Stomach smooth muscle (tissue), 2 donors: Measurements from ENCODE around the gene CAPN12.
A peak's percentile ranks its signal among the peaks of the same experiment; 100 is the strongest.

Experiments
- H3K27ac ChIP-seq: one replicate; pipeline ENCODE4 v1.7.0; 2013; ENCODE audit warnings: mild to moderate bottlenecking, low read length, inconsistent platforms
- H3K27me3 ChIP-seq, 2 donors: one replicate each; pipeline ENCODE4 v1.7.0; 2013; ENCODE audit warnings: low read length in 2 of 2; ENCODE audit not compliant: insufficient read depth in 2 of 2, control insufficient read depth in 1 of 2
- H3K36me3 ChIP-seq, 2 donors: one replicate each; pipeline ENCODE4 v1.7.0; 2013; ENCODE audit warnings: low read length in 2 of 2; ENCODE audit not compliant: control insufficient read depth in 2 of 2, insufficient read depth in 2 of 2
- H3K4me1 ChIP-seq: one replicate; pipeline ENCODE4 v1.7.0; 2013; ENCODE audit warnings: low read length; ENCODE audit not compliant: control insufficient read depth, insufficient read depth
- H3K4me3 ChIP-seq, 2 donors: one replicate each; pipeline ENCODE4 v1.7.0; 2013; ENCODE audit warnings: low read length in 2 of 2
- H3K9ac ChIP-seq, 2 donors: one replicate each; pipeline ENCODE4 v1.7.0; 2013; ENCODE audit warnings: low read length in 2 of 2, mild to moderate bottlenecking in 1 of 2
- H3K9me3 ChIP-seq, 2 donors: one replicate each; pipeline ENCODE4 v1.7.0; 2013; ENCODE audit warnings: low read length in 2 of 2; ENCODE audit not compliant: control insufficient read depth in 2 of 2
- donor health status: healthy.
- donor health status: Pancreatic carcinoma.

Gene CAPN12

DNA sequence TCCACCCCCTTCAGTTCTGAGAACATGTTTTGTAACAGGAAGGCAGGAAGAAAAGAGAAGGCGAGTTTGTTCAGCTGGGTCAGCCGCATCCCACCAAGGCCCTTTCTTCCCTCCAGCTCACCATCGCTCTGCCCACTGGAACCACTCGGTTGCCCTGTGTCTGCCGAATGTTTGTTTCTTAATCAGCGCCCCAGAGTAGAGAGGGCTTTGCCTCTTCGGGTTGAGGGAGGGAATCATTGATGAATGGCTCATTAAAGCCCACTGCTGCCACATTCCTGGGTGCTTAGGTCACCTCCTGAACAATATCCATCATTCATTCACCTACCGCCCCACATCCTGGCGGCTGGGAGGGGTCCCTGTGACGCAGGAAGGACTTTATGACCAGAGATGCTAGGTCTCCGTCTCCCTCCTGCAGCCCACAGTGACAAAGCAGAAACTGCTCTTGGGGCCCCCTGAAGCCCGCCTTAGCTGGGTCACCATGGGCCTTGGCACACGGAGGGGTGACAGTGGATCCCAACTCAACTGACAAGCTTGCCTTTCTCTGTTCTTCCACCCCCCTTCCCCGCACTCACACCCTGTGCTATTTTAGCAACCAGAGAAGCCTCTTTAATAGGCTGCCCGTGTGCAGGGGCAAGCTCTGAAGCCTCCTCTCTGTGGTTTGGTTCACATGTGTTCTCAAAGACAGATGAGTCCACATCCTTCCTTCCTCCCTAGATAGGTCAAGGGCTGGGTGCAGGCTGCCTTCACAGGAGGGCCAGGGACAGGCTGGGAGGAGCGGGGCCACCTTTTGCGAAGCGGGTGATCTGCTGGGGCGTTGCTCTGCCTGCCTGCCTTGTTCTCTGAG is 50.7 kb downstream of the CAPN12 start:
- peaks cover 81% of the 10 kb centered on the region for H3K4me1 ChIP-seq
- no peaks in the 10 kb centered on the region for H3K9me3 ChIP-seq
- H3K36me3 ChIP-seq, result peaks cover 0 to 12% of the 10 kb centered on the region in 2 donors
- H3K4me3 ChIP-seq, result peak overlapping the region in 1 of 2 donors; percentile 29
- H3K9ac ChIP-seq, result peak overlapping the region; percentile 77 to 79
- H3K27me3 ChIP-seq, result no peaks in the 10 kb centered on the region
- H3K27ac ChIP-seq, result peak overlapping the region; percentile 97

DNA sequence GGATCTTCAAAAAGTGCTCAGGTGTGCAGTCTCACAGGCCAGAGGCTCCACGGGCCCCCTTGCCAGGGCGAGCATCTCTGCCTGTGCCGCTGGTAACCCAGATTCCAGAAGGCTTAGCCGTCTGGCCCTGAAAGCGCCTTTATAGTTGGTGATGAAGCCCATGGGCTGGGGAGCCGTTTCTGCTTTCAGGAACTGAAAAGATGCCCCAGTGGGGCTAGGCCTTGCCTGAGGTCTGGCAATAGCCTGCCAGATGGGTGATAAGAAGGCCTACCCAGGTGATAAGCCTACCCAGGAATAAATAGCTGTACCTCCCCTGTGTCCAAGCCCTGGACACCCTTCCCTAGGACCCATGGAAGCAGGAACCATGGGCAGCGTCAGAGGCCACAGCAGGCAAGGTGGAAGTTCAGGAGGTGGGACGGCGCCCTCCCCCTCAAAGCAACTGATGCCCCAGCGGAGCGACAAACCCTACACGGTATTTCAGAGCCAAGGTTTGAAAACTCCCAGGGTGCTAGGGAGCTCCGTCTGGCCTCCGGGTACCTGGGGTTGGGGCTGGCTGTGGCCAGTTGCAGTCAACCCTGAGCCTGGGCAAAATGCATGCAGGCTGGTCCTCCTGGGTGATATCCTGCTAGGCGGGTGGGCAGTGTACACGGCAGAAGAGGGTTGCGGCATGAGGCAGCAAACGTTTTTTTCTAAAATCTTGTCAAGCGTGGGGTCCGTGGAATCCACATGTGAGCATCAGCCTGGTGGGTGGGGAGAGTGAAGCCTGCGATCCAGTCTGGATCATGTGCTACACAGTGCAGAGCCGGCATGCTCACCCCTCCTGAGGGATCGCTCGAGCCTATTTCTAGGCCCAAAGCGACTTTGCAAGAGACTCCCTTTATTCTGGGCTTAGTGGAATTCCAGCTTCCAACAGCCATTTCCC is 51.6 kb downstream of the CAPN12 start:
- Histone ChIP-seq H3K9ac (peak overlapping the region; percentile 77 to 79), H3K27me3 (no peaks in the 10 kb centered on the region), H3K4me1 (peaks cover 76% of the 10 kb centered on the region), H3K36me3 (peaks cover 0 to 11% of the 10 kb centered on the region in 2 donors), H3K9me3 (no peaks in the 10 kb centered on the region), H3K27ac (peak overlapping the region; percentile 97), H3K4me3 (peak overlapping the region in 1 of 2 donors; percentile 40)

- peaks cover 69% of the 10 kb centered on the region for H3K4me1 ChIP-seq
Observed at GRCh38 chr19:38691938-38692457, 52.3 kb downstream of the CAPN12 start.

GRCh38 chr19:38690832-38691231 is 53.4 kb downstream of the CAPN12 start:
- peaks cover 66% of the 10 kb centered on the region for H3K4me1 ChIP-seq
- no peak overlapping the region for H3K4me3 ChIP-seq
- H3K27me3 ChIP-seq, result no peaks in the 10 kb centered on the region
- no peaks in the 10 kb centered on the region for H3K9me3 ChIP-seq
- H3K36me3 ChIP-seq, result peaks cover 0 to 2% of the 10 kb centered on the region in 2 donors
- H3K9ac ChIP-seq, result peak overlapping the region; percentile 21 to 44
- H3K27ac ChIP-seq, result peak overlapping the region; percentile 97

More at GRCh38 chr19:38691938-38692457, 52.3 kb downstream of the CAPN12 start:
- Histone ChIP-seq H3K36me3 (peaks cover 0 to 9% of the 10 kb centered on the region in 2 donors), H3K9me3 (no peaks in the 10 kb centered on the region), H3K4me3 (peak overlapping the region in 1 of 2 donors; percentile 40), H3K27me3 (no peaks in the 10 kb centered on the region), H3K27ac (peak overlapping the region; percentile 97), H3K9ac (peak overlapping the region; percentile 77 to 79)

DNA sequence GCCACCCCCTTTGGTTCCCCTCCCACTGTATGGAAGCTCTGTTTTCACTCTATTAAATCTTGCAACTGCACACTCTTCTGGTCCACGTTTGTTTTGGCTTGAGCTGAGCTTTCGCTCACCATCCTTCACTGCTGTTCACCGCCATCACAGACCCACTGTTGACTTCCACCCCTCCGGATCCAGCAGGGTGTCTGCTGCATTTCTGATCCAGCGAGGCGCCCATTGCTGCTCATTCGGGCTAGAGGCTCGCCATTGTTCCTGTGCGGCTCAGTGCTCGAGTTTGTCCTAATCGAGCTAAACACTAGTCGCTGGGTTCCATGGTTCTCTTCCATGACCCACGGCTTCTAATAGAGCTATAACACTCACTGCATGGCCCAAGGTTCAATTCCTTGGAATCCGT is 54.1 kb downstream of the CAPN12 start:
- no peaks in the 10 kb centered on the region for H3K9me3 ChIP-seq
- H3K27me3 ChIP-seq, result no peaks in the 10 kb centered on the region
- H3K4me3 ChIP-seq, result no peak overlapping the region
- H3K9ac ChIP-seq, result no peak overlapping the region
- peaks cover 66% of the 10 kb centered on the region for H3K4me1 ChIP-seq
- H3K36me3 ChIP-seq, result no peaks in the 10 kb centered on the region
- peak overlapping the region; percentile 97 for H3K27ac ChIP-seq

DNA sequence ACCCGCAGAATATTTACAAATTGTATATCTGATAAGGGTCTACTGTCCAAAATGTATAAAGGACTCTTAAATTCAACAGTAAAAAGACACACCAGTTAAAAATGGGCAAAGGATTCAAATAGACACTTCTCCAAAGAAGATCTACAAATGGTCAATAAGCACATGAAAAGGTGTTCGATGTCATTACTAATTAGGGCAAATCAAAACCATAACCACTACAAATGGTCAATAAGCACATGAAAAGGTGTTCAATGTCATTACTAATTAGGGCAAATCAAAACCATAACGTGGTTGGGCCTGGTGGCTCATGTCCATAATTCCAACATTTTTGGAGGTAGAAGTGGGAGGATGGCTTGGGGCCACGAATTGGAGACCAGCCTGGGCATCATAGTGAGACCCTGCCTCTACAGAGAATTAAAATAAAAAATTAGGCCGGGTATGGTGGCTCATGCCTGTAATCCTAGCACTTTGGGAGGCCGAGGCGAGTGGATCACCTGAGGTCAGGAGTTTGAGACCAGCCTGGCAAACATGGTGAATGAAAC is 56.4 kb downstream of the CAPN12 start:
- no peak overlapping the region for H3K4me3 ChIP-seq
- H3K9me3 ChIP-seq, result no peaks in the 10 kb centered on the region
- no peak overlapping the region for H3K27ac ChIP-seq
- no peaks in the 10 kb centered on the region for H3K27me3 ChIP-seq
- no peak overlapping the region for H3K9ac ChIP-seq
- H3K4me1 ChIP-seq, result peaks cover 65% of the 10 kb centered on the region
- H3K36me3 ChIP-seq, result no peaks in the 10 kb centered on the region

DNA sequence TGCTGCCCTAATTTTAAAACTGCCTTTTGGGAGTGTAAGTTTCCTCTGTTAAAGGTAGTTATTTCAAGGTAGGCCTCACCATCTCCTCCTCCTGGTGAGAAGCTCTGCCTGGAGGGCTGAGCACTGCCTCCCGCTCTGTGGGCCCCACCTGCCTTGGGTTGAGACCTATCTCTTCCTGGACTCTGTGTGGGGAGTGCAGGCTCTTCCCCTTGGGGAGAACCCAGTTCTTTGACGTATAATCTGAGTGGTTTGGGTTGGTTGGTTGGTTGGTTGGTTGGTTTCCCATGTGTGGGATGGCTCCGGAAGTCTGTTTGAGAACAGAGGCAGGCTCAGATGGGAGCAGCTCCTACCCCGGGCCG is 57.8 kb downstream of the CAPN12 start:
- H3K36me3 ChIP-seq, result no peaks in the 10 kb centered on the region
- H3K9me3 ChIP-seq, result no peaks in the 10 kb centered on the region
- H3K4me3 ChIP-seq, result no peak overlapping the region
- H3K9ac ChIP-seq, result no peak overlapping the region
- H3K4me1 ChIP-seq, result peaks cover 56% of the 10 kb centered on the region
- no peaks in the 10 kb centered on the region for H3K27me3 ChIP-seq
- H3K27ac ChIP-seq, result peak overlapping the region; percentile 82

- H3K4me1 ChIP-seq, result peaks cover 59% of the 10 kb centered on the region
- H3K27me3 ChIP-seq, result no peaks in the 10 kb centered on the region
- H3K4me3 ChIP-seq, result peak overlapping the region in 1 of 2 donors; percentile 35
- no peaks in the 10 kb centered on the region for H3K36me3 ChIP-seq
- no peaks in the 10 kb centered on the region for H3K9me3 ChIP-seq
- H3K27ac ChIP-seq, result peak overlapping the region; percentile 82
- peak overlapping the region; percentile 36 to 68 for H3K9ac ChIP-seq
Observed at GRCh38 chr19:38685666-38686529, 58.4 kb downstream of the CAPN12 start.

DNA sequence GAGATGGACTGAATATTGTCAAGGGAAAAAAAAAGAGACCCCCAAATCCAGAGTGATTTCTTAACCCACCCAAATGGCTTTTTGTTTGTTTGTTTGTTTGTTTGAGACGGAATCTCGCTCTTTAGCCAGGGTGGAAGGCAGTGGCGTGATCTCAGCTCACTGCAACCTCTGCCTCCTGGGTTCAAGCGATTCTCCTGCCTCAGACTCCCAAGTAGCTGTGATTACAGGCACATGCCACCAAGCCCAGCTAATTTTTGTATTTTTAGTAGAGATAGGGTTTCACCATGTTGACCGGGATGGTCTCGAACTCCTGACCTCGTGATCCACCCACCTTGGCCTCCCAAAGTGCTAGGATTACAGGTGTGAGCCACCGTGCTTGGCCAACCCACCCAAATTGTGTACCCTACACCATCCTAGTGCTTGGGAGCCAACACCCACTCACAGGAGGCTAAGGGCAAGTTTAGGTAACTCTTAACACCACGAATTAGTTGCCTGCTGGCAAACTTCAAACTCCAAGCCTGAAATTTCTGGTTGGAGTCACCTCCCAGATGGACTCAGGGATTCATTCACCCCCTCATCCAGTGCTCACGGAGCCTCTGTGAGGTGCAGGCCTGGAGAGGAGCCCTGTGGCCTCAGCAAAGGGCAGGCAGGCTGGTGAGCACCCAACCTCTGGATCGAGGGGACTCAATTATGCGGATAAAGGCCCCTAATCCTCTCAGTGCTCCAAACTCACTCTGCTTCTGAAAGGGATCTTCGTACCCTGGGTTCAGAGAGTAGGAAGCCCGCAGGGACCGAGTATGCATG is 59.2 kb downstream of the CAPN12 start:
- Histone ChIP-seq H3K9me3 (no peaks in the 10 kb centered on the region), H3K4me3 (peak overlapping the region in 1 of 2 donors; percentile 35), H3K27ac (peak overlapping the region; percentile 82), H3K36me3 (no peaks in the 10 kb centered on the region), H3K4me1 (peaks cover 58% of the 10 kb centered on the region), H3K27me3 (no peaks in the 10 kb centered on the region), H3K9ac (peak overlapping the region; percentile 36 to 64)
